GM18508 (cell line): ENCODE data around the gene GOLGA6L7.
"Not testable (repeated sequence)": the region's sequence is repeated elsewhere in the genome, so short reads cannot be mapped to it uniquely, and the experiment has no call there.

Experiments used
- ATAC-seq: cut with Tn5 transposase; IDR thresholded peaks from one replicate; pipeline ENCODE4 v1.9.1; 2021; ENCODE audit warnings: moderate number of reproducible peaks; ENCODE audit not compliant: insufficient read depth, unreplicated experiment

GOLGA6L7 gene

DNA sequence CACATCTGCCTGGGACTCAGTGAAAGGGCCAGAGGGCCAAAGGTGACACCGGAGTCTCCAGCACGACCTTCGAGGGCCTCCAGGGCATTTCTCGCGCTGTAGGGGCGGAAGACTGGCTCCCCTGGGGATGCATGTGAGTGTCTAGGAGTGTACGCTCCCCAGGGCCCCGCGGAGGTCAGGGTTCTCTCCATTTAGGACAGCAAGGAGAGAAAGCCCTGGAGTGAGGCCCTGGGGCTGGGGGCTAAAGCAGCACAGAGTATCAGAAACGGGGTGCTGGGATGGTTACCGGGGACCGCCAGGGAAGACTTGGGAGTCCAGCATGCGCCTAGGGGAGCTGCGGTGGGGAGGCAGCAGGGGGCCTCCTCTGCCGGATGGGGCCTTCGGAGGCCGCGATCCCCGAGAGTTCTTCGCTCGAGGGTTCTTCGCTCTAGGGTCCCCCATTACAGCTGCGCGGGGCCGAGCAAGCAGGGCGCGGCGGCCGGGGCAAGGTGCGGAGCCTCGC is 36.7 kb upstream of the GOLGA6L7 start:
- ATAC-seq: no peak

DNA sequence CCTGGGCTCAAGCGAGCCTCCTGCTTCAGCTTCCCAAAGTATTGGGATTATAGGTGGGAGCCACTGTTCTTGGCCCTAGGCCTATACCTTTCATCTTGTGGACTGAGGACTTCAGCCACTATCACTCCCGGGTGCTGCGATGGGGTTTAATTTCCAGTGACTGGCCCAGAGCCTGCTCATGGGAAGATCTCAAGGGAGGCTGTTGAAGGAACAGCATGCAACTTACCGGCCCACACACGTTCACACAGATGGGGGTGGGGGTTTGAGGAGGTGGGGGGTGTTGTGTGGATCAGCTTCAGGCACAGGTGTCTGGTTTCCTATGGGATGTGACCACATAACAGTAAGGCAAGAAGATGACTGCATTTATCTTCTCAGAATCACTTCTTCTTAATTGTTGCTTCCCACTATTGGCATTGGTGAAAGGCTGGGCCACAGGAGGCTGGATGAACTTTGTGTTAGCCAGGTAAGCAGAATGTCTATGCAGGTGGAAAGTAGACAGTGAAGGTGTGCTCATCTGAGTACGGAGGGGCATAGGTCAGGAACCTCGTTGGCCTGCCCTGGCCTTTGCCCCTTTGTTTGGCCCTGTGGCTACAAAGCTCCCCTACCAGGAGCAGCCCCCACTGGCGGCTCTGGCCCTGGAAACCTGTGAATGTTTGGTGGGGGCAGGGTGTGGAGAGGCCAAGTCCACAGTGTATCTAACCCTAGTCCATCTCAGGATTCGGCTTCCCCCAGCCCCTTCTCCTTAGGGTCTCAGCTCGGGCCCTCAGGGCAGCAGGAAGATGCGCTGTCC is 35.9 kb upstream of the GOLGA6L7 start:
- ATAC-seq: no peak

DNA sequence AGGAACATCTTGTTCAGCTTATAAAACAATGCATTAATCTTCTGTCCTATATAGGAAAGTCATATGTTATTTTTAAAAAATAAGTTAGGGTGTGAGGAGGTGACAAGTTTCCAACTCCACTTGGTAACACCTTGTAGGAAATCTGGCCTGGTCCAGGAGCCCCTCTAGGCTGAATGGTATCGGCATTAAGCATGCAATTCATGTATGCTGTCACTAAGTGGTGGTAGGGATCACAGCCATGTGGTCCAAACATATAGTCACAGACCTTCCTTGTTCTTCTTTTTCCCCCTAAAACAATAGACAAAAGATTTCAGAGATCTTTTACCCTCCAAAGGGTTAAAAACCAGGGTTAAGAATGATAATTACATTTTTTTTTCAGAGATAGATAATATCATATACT is 33.2 kb upstream of the GOLGA6L7 start:
- no peak for ATAC-seq

DNA sequence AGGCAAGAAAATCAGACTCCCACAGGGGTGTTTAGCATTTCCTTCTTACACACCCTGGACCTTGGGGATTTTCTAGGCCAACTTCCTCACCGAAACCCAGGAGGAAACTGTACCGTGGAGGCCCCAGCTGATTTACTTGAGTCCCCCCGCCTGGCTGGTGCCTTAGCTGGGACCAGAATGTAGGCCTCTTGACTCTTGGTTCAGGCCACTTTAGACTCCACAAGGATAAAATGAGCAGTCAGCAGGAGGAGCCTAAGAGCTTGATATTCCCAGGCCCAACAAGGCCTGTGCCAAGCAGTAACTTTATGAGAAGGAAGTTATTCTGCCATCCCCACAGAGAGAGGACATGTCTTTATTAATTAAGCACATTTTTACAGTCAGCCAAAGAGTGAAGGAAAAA is 32.7 kb upstream of the GOLGA6L7 start:
- ATAC-seq: no peak

DNA sequence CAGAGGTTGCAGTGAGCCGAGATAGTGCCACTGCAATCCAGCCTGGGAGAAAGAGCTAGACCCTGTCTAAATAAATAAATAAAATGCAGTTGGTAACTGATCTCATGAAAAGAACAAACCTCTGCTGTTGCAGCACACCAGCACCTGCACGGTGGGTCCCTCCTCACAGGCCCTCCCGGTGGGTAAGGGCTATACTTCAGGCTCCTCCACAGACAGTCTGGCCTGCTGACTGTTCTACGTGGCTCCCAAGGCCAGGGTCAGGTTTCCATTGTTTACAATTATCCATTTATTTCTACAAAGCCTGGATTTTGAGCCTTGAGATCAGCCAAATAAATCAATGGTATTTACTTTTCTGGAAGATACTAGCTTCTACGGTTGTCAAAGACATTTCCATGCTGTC is 32.2 kb upstream of the GOLGA6L7 start:
- ATAC-seq: no peak

DNA sequence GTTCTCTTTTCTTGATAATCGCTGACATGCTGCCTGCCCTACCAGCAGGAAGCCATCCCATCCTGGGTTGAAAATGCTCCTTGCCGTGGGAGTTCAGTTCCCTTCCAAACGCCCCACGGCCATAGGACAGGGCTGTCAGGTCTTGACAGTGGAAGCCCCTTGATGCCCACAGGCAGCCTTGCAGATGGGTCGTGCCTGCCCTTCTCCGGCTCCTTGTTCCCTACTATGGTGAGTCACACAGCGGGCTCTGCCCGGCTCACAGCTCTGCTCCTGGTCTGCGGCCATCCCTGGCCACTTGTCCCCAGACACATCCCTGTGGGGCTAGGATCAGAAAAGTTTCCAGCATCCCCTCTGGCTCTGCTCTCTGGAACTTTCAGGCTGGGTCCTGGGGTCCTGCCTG is 31.1 kb upstream of the GOLGA6L7 start:
- no peak for ATAC-seq

DNA sequence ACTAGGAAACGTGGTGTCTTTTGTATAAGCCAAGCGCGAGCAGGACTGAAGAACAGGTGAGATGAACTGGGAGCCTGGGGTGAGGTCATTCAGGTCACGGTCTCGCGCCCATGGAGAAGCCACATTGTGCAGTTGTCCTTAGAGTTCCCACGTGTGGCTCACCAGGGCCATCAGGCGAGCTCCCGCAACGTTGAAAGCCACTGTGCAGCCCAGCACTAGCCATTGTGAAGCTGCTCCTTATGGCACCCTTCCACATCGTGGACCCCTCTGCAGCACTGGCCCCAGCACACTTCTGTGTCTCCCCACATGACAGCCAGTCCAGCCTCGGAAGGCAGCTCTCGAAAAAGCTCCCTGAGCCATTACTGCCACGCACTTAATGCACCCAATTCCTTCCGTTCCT is 29.8 kb upstream of the GOLGA6L7 start:
- no peak for ATAC-seq

DNA sequence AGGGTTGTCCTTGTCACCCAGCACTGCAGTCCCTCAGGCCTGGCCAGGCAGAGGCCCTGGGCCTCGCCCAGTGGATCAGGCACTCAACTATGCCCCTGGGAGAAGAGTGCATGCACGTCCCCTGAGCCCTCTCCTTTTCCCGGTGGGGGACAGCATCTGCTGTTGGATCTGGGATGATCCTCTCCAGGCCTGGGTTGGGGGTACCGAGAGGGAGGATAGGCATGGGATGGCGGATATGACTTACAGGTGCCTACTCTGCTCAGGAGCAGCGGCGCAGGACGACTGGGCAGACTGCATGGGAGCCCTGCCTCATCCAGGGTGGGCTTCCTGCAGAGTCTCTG is 28.4 kb upstream of the GOLGA6L7 start:
- no peak for ATAC-seq

DNA sequence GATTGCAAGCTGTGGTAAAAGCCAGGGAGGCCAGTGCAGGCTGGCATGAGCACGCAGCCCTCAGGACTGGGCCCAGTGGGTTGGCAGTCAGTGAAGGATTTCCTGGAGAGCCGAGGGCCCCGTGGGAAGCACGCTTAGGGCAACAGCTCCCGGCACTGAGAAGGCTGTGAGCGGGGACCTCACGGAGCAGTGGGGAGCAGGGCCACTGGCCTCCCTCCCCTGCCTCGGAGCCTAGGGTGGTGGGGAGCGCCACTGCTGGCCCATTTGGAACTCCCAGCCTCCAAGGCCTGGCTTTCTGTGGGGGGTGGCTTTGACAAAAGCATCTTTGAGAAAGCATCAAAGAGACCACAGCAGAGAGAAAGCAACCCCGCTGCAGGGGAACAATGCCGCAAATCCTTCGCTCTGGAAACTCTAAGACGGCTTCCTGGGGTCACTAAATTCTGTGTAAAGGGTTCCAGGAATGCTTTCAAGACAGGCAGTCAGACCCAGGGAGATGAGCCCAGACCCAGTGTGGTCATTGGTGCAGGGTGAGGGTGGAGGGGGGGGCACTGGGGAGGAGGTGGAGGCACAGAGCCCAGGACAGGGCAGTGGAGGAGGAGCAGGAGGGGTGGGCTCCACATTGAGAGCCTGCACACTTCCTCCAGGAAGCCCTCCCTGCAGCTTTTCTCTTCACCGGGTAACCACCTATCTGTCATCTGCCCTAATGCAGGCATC is 27.8 kb upstream of the GOLGA6L7 start:
- ATAC-seq: no peak

DNA sequence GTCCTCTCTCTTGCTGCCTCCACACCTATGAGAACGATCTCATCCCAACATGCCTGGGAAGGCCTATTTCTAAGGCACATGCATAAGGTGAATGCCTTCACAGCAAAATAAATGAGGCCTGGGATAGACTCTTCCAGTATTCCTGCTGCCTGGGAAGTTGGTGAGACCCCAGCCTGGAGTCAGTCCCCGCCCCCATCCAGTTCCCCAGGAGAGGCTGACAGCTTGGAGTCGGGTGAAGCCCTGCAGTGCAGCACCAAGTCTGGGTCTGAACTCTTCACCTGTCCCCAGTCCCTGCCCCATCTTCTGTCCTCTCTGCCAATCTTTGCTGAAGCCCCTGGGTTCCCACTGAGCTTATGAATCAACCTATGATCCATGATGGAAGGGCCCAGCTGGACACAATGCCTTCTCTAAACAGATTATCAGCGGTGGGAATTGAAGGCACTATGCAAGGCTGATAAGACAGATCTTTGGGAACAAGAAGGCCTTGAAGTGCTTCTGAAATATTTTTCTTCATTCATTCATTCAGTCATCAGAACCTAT is 27.1 kb upstream of the GOLGA6L7 start:
- ATAC-seq: no peak

DNA sequence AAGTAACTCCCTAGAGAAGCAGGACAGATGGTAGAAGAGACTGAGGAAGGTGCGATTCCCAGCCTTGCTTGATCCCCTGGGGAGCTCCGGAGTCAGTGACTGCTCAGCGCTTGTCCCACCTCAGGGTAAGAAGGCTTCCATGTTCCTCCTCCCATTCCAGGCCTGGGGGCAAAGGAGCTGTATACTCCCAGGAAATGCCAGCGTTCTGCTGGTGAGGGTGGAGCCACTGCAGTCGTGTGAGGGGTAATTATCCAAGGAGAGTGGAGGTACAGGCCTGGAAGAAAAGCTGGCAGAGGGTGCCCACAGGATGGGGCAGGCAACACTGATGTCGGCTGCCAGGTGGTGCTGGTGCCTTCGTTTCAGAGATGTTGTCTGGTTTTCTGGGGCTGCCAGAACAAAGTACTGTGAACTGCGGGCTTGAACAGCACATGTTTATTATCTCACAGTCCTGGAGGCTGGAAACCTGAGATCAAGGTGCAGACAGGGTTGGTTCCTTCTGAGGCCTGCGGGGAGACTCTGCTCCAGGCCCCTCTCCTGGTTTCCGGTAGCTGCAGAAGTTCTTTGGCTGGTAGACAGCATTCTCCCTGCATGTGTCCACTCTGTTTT is 25.2 kb upstream of the GOLGA6L7 start:
- no peak for ATAC-seq

DNA sequence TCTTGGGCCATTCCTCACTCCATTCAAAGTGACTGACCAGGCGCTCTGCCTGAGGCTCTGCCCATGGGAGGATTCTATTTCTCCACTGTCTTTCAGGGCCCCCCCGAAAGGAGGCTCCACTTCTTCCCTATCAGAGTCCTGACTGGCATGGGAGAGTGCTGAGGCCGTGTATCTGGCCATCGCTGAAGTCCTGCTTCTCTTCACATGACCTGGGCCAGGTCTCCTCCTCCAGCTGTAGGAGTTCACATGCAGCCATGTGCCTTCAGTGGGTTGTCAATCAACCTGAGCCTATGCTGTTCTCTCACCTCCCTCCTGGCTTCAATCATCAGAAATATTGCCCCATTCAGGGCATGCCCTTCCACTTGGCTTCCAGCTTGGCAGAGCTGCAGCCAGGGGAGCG is 24.6 kb upstream of the GOLGA6L7 start:
- no peak for ATAC-seq

DNA sequence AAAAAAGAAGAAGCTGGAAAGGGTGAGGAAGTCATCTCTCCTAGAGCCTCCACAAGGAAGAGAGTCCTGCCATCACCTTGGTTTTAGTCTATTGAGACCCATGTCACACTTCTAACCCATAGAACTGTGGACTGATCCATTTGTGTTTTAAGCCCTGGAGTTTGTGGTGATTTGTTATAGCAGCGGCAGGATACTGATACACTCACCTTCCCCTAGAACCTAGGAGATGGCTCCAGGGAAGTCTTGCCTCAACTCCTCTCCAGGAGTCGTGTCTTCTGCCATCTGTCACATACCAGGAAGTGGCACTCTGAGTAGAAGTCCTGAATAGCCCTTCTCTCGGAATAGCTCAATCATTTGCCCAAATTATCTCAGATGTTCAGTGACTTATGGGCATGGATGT is 22.7 kb upstream of the GOLGA6L7 start:
- no peak for ATAC-seq

DNA sequence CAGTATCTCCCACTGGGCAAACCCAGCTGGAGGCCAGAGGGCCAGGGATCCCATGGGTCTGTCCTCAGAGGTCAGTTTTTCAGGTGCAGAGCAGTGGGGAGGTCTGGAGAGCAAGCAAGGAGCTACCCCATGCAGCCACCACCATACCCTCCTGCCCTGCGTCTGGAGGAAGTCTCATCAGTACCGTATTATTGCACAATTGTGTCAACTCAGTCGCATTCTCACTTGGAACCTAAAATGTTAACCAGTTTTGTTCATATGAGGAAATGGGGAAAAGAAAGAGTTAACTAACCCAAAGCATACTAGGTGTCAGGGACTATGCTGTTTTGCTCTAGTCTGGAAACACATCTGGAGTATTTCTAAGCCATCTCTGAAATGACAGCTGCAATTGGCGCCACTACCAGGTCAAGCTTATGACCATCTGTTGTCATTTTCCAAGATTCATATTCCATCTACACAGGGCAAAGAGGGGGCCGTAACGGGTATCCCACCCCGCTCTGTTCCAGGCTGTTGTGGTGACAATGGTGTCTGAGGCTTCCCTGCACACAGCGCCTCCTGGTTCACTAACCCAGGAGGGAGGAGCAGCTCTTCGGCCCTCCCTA is 20.4 kb upstream of the GOLGA6L7 start:
- ATAC-seq: no peak

DNA sequence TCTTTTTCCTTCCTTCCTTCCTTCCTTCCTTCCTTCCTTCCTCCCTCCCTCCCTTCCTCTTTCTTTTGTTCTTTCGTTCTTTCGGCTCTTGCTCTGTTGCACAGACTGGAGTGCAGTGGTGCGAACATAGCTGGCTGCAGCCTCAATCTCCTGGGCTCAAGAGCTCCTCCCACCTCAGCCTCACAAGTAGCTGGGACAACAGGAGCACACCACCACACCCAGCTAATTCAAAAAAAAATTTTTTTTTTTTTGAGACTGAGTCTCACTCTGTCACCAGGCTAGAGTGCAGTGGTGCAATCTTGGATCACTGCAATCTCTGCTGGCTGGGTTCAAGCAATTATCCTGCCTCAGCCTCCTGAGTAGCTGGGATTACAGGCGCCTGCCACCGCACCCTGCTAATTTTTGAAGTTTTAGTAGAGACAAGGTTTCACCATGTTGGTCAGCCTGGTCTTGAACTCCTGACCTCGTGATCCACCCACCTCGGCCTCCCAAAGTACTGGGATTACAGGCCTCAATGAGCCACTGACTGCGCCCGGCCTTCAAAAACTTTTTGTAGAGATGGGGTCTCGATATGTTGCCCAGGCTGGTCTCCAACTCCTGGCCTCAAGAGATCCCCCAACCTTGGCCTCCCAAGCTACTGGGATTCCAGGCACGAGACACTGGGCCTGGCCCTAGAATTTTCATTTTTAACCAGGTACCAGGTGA is 13.3 kb upstream of the GOLGA6L7 start:
- ATAC-seq: not testable (repeated sequence)

DNA sequence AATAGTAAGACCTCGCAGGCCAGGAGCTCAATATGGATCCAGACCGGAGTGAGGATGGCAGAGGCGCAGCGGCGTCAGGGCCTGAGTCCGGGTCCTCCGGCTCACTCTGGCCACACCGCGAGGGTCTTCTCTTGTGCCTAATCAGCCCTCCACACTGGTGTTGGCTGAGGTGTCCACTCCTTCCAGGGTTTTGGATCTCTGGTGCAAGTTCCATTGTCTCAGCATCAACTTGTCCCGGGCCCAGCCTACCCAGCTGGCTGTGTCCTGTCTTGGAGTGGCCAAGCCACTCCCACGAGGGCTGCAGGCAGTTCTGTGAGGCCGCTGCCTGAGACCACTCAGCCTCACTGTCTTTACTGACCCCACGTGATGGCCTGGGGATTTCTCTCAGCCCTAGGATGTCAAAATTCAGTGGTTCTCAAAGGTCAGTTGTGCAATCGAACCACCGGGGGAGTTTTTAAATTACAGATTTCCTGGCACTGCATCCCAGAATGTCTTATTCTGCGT is 12.6 kb upstream of the GOLGA6L7 start:
- no peak for ATAC-seq

DNA sequence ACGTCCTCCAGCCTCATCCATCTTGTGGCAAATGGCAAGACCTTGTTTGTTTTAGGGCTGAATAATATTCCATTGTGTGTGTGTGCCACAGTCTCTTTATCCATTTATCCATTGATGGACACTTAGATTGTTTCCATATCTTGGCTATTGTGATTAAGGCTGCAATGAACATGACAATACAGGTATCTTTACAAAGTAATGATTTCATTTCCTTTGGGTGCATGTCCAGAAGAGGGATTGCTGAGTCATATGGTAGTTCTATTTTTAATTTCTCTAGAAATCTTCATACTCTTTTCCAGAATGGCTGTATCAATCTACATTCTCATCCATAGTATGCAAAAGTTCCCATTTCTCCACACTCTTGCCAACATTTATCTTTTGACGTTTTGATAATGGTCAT is 6.1 kb upstream of the GOLGA6L7 start:
- ATAC-seq: not testable (repeated sequence)

DNA sequence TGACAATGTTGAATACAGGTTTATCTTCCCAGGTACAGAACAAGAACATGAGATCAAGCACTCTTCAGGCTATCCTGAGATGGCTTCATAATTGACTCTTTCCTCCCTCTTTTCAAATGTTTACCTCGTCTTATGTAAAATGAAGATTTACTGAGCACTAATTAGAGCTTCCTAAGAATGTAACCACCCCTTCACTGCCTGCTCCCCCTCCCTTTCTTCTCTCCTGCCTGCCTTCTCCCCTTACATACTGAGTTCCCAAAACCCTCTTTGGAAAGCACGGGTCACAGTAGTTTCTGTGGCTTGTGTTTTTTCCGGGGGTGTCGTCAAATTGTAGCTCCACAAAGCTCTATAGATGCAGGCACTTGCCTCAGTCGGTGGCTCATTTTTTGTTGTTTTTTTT is 5.2 kb upstream of the GOLGA6L7 start:
- ATAC-seq: not testable (repeated sequence)

DNA sequence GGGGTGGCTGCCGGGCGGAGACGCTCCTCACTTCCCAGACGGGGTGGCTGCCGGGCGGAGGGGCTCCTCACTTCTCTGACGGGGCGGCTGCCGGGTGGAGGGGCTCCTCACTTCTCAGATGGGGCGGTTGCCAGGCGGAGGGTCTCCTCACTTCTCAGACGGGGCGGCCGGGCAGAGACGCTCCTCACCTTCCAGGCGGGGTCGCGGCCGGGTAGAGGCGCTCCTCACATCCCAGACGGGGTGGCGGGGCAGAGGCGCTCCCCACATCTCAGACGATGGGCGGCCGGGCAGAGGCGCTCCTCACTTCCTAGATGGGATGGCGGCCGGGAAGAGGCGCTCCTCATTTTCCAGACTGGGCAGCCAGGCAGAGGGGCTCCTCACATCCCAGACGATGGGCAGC is 1.3 kb upstream of the GOLGA6L7 start:
- ATAC-seq: not testable (repeated sequence)

DNA sequence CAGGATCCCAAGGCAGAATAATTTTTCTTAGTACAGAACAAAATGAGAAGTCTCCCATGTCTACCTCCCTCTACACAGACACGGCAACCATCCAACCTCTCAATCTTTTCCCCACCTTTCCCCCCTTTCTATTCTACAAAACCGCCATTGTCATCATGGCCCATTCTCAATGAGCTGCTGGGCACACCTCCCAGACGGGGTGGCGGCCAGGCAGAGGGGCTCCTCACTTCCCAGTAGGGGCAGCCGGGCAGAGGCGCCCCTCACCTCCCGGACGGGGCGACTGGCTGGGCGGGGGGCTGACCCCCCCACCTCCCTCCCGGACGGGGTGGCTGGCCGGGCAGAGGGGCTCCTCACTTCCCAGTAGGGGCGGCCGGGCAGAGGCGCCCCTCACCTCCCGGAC is 827 bp upstream of the GOLGA6L7 start:
- ATAC-seq: not testable (repeated sequence)
